Activated T-helper 2 cell treated with anti-CD3 and anti-CD28 coated beads, Interferon-gamma antibody, Interleukin-2, Interleukin-4, amounts not matched to agents 10 μg/mL and 5 μg/mL and 100 μg/mL, durations not matched to agents 14 hours and 24 hours and 36 hours (primary cell): Measurements from ENCODE around the gene SPRY1. TPM values are rescaled to one million over a fixed set of nuclear protein-coding genes. Genes with fewer than 3 reads are reported as not detected.

Source experiments
- DNase-seq: peaks from one replicate; pipeline ENCODE4 v3.0.0; 2021; ENCODE audit warnings: low spot score
- H3K27ac Mint-ChIP-seq: one replicate; pipeline ENCODE4 v1.8.0; 2021; ENCODE audit warnings: mixed read lengths
- H3K27me3 Mint-ChIP-seq: one replicate; pipeline ENCODE4 v1.8.0; 2021; ENCODE audit warnings: low read depth, mixed read lengths
- H3K36me3 Mint-ChIP-seq: one replicate; pipeline ENCODE4 v1.8.0; 2021; ENCODE audit warnings: low read depth, mixed read lengths
- H3K4me1 Mint-ChIP-seq: one replicate; pipeline ENCODE4 v1.8.0; 2021; ENCODE audit warnings: low read depth, mixed read lengths
- H3K4me3 Mint-ChIP-seq: one replicate; pipeline ENCODE4 v1.8.0; 2021; ENCODE audit warnings: low read depth, mild to moderate bottlenecking, moderate library complexity, mixed read lengths
- H3K9me3 Mint-ChIP-seq: one replicate; pipeline ENCODE4 v1.8.0; 2021; ENCODE audit warnings: mixed read lengths
- intact Hi-C: fragments of 100-400 bp; cut with micrococcal nuclease; formaldehyde crosslinking; loops from one replicate; pipeline ENCODE4 v1.15.1; 2023
- total RNA-seq: library from RNA; stranded (reverse); gene quantifications from 2 replicates; pipeline ENCODE4 v1.2.3, GENCODE V29; 2022

SPRY1 gene
- total RNA-seq, 1 donor from 2014 or later = 59.1 TPM

- DNase-seq = no peak
- Mint-ChIP-seq H3K4me1 (no peaks in the 10 kb centered on the region), H3K27me3 (peaks cover 5% of the 10 kb centered on the region), H3K27ac (no peak overlapping the region), H3K4me3 (no peak overlapping the region), H3K36me3 (no peaks in the 10 kb centered on the region), H3K9me3 (no peaks in the 10 kb centered on the region)
- intact Hi-C loops = no loop called here
These were observed 36.9 kb upstream of the SPRY1 start for GRCh38 chr4:123359449-123360315.

GRCh38 chr4:123361195-123361861 lies 35.3 kb upstream of the SPRY1 start:
- peaks cover 8% of the 10 kb centered on the region for H3K27me3 Mint-ChIP-seq
- H3K27ac Mint-ChIP-seq = no peak overlapping the region
- DNase-seq = no peak
- intact Hi-C loops = no loop called here
- no peak overlapping the region for H3K4me3 Mint-ChIP-seq
- H3K36me3 Mint-ChIP-seq = no peaks in the 10 kb centered on the region
- H3K4me1 Mint-ChIP-seq = no peaks in the 10 kb centered on the region
- H3K9me3 Mint-ChIP-seq = no peaks in the 10 kb centered on the region

- intact Hi-C loops = no loop called here
- Mint-ChIP-seq H3K9me3 (no peaks in the 10 kb centered on the region), H3K27me3 (peaks cover 9% of the 10 kb centered on the region), H3K4me1 (no peaks in the 10 kb centered on the region), H3K27ac (no peak overlapping the region), H3K4me3 (no peak overlapping the region), H3K36me3 (no peaks in the 10 kb centered on the region)
- no peak for DNase-seq
These were observed 34.5 kb upstream of the SPRY1 start for GRCh38 chr4:123362103-123362502.

- intact Hi-C loops = no loop called here
- Mint-ChIP-seq H3K4me1 (no peaks in the 10 kb centered on the region), H3K4me3 (no peak overlapping the region), H3K9me3 (no peaks in the 10 kb centered on the region), H3K36me3 (no peaks in the 10 kb centered on the region), H3K27me3 (peaks cover 6% of the 10 kb centered on the region), H3K27ac (no peak overlapping the region)
- no peak for DNase-seq
These were observed 32.9 kb upstream of the SPRY1 start for GRCh38 chr4:123363729-123364128.

- Mint-ChIP-seq H3K27me3 (peaks cover 6% of the 10 kb centered on the region), H3K4me3 (no peak overlapping the region), H3K36me3 (no peaks in the 10 kb centered on the region), H3K9me3 (no peaks in the 10 kb centered on the region), H3K27ac (no peak overlapping the region), H3K4me1 (no peaks in the 10 kb centered on the region)
- intact Hi-C loops = no loop called here
- DNase-seq = no peak
These were observed 31.7 kb upstream of the SPRY1 start for GRCh38 chr4:123364906-123365305.

GRCh38 chr4:123365412-123365811 lies 31.2 kb upstream of the SPRY1 start:
- H3K27ac Mint-ChIP-seq = no peak overlapping the region
- H3K4me1 Mint-ChIP-seq = no peaks in the 10 kb centered on the region
- no peaks in the 10 kb centered on the region for H3K9me3 Mint-ChIP-seq
- H3K36me3 Mint-ChIP-seq = no peaks in the 10 kb centered on the region
- H3K27me3 Mint-ChIP-seq = peaks cover 6% of the 10 kb centered on the region
- DNase-seq = no peak
- intact Hi-C loops = no loop called here
- no peak overlapping the region for H3K4me3 Mint-ChIP-seq

GRCh38 chr4:123366144-123366748 lies 30.3 kb upstream of the SPRY1 start:
- intact Hi-C loops = no loop called here
- H3K27me3 Mint-ChIP-seq = peaks cover 6% of the 10 kb centered on the region
- no peak overlapping the region for H3K27ac Mint-ChIP-seq
- no peaks in the 10 kb centered on the region for H3K9me3 Mint-ChIP-seq
- no peaks in the 10 kb centered on the region for H3K36me3 Mint-ChIP-seq
- H3K4me1 Mint-ChIP-seq = no peaks in the 10 kb centered on the region
- no peak for DNase-seq
- H3K4me3 Mint-ChIP-seq = no peak overlapping the region

GRCh38 chr4:123378794-123379193 lies 17.8 kb upstream of the SPRY1 start:
- H3K36me3 Mint-ChIP-seq = no peaks in the 10 kb centered on the region
- H3K9me3 Mint-ChIP-seq = no peaks in the 10 kb centered on the region
- DNase-seq = no peak
- H3K4me1 Mint-ChIP-seq = peaks cover 2% of the 10 kb centered on the region
- intact Hi-C loops = no loop called here
- no peak overlapping the region for H3K4me3 Mint-ChIP-seq
- peaks cover 24% of the 10 kb centered on the region for H3K27me3 Mint-ChIP-seq
- no peak overlapping the region for H3K27ac Mint-ChIP-seq

GRCh38 chr4:123379392-123379791 lies 17.2 kb upstream of the SPRY1 start:
- H3K27me3 Mint-ChIP-seq = peaks cover 24% of the 10 kb centered on the region
- H3K36me3 Mint-ChIP-seq = no peaks in the 10 kb centered on the region
- intact Hi-C loops = no loop called here
- no peak overlapping the region for H3K4me3 Mint-ChIP-seq
- DNase-seq = no peak
- H3K27ac Mint-ChIP-seq = no peak overlapping the region
- peaks cover 2% of the 10 kb centered on the region for H3K4me1 Mint-ChIP-seq
- no peaks in the 10 kb centered on the region for H3K9me3 Mint-ChIP-seq

- Mint-ChIP-seq H3K27ac (no peak overlapping the region), H3K4me1 (peaks cover 2% of the 10 kb centered on the region), H3K9me3 (no peaks in the 10 kb centered on the region), H3K36me3 (no peaks in the 10 kb centered on the region), H3K4me3 (no peak overlapping the region), H3K27me3 (peaks cover 20% of the 10 kb centered on the region)
- no peak for DNase-seq
- intact Hi-C loops = no loop called here
These were observed 15.6 kb upstream of the SPRY1 start for GRCh38 chr4:123380728-123381716.

GRCh38 chr4:123381996-123382395 lies 14.6 kb upstream of the SPRY1 start:
- H3K4me3 Mint-ChIP-seq = no peak overlapping the region
- H3K4me1 Mint-ChIP-seq = peaks cover 2% of the 10 kb centered on the region
- H3K27me3 Mint-ChIP-seq = peaks cover 21% of the 10 kb centered on the region
- H3K27ac Mint-ChIP-seq = no peak overlapping the region
- DNase-seq = no peak
- no peaks in the 10 kb centered on the region for H3K9me3 Mint-ChIP-seq
- no peaks in the 10 kb centered on the region for H3K36me3 Mint-ChIP-seq
- intact Hi-C loops = no loop called here

- Mint-ChIP-seq H3K36me3 (no peaks in the 10 kb centered on the region), H3K27me3 (peaks cover 16% of the 10 kb centered on the region), H3K9me3 (no peaks in the 10 kb centered on the region), H3K4me1 (peaks cover 2% of the 10 kb centered on the region), H3K27ac (no peak overlapping the region), H3K4me3 (no peak overlapping the region)
- intact Hi-C loops = no loop called here
- no peak for DNase-seq
These were observed 13.0 kb upstream of the SPRY1 start for GRCh38 chr4:123383566-123383965.
